HepG2 (cell line): ENCODE measurements around the gene PPP1R7. TPM values are rescaled to one million over a fixed set of nuclear protein-coding genes. Genes with fewer than 3 reads are reported as not detected.

Experiments
- ATAC-seq: fragments of 200-7000 bp; cut with Tn5 transposase; 3 replicates; pipeline ENCODE4 v1.9.1; 2020; ENCODE audit warnings: mild to moderate bottlenecking, moderate library complexity
- BruUV-seq: library from RNA; stranded (reverse); fragments of 400-500 nt; replicated peaks from 2 replicates; lab custom pipeline; 2021; lab: Mats Ljungman, UMichigan
- CTCF ChIA-PET: fragments of 300-600 bp; formaldehyde crosslinking; extraction: SDS; loops from one replicate; lab custom pipeline; 2021; ENCODE audit warnings: low total read pairs, inconsistent platforms, low intra/inter-chr PET ratio; lab: Yijun Ruan, JAX
- POLR2A ChIA-PET: fragments of 350-600 bp; sonication (Branson Sonifier 250); formaldehyde crosslinking; loops from one replicate; lab custom pipeline; 2020; ENCODE audit warnings: antibody characterized with exemption, inconsistent platforms; lab: Yijun Ruan, JAX
- DNase-seq: peaks from one replicate; pipeline ENCODE4 v3.0.0-alpha.2; 2015; ENCODE audit warnings: low spot score
- FAIRE-seq: peaks from 3 replicates; lab custom pipeline; 2011; peaks lifted over from hg19 to GRCh38; lab: Jason Lieb, UNC
- H2AFZ ChIP-seq: one replicate; pipeline ENCODE4 v1.6.1; 2011; ENCODE audit warnings: low read length, inconsistent platforms
- H3K27ac ChIP-seq: fragments of 300-600 bp; 3 replicates; pipeline ENCODE4 v1.8.0; 2011; ENCODE audit warnings: mixed run types, mild to moderate bottlenecking, mixed read lengths, low read length, inconsistent platforms; ENCODE audit not compliant: insufficient read depth; ENCODE audit errors: extremely low read length
- H3K27me3 ChIP-seq, 2 experiments: fragments of 200-600 bp in 1 of 2; 2 replicates in 1 of 2; 3 replicates in 1 of 2; pipeline versions ENCODE4 v1.6.0 to v1.8.0; 2011; ENCODE audit warnings: low read length in 2 of 2, mild to moderate bottlenecking in 2 of 2, moderate library complexity in 2 of 2, inconsistent platforms in 1 of 2; ENCODE audit not compliant: insufficient read depth in 2 of 2, control insufficient read depth in 1 of 2
- H3K36me3 ChIP-seq, 2 experiments: fragments of 200-600 bp in 1 of 2; replicated peaks in 1 of 2; 2 replicates in 1 of 2; 3 replicates in 1 of 2; pipeline versions ENCODE4 v1.5.1 to v1.8.0; 2011; ENCODE audit warnings: low read length in 2 of 2, inconsistent platforms in 1 of 2; ENCODE audit not compliant: insufficient read depth in 2 of 2, control insufficient read depth in 1 of 2
- H3K4me1 ChIP-seq: 2 replicates; pipeline ENCODE4 v1.5.1; 2012; ENCODE audit warnings: low read length, inconsistent platforms; ENCODE audit not compliant: insufficient read depth
- H3K4me2 ChIP-seq: 2 replicates; pipeline ENCODE4 v1.6.0; 2011; ENCODE audit warnings: low read depth, low read length, inconsistent platforms
- H3K4me3 ChIP-seq, 3 experiments: fragments of 200-600 bp in 1 of 3; sonication (generic), shearing (Covaris generic) in 1 of 3; replicated peaks in 1 of 3; 2 replicates each; pipeline ENCODE4 v1.5.1; 2011 to 2016; ENCODE audit warnings: low read length in 3 of 3, inconsistent platforms in 2 of 3, low read depth in 2 of 3, mild to moderate bottlenecking in 2 of 3, control low read depth in 1 of 3, mixed read lengths in 1 of 3; ENCODE audit not compliant: insufficient read depth in 1 of 3
- H3K79me2 ChIP-seq: one replicate; pipeline ENCODE4 v1.6.1; 2011; ENCODE audit warnings: low read length, inconsistent platforms; ENCODE audit not compliant: insufficient read depth
- H3K9ac ChIP-seq: 2 replicates; pipeline ENCODE4 v1.6.0; 2011; ENCODE audit warnings: mild to moderate bottlenecking, low read depth, low read length, inconsistent platforms; ENCODE audit not compliant: insufficient read depth
- H3K9me3 ChIP-seq: 2 replicates; pipeline ENCODE4 v1.5.1; 2012; ENCODE audit warnings: mild to moderate bottlenecking, low read length
- H4K20me1 ChIP-seq: 2 replicates; pipeline ENCODE4 v1.6.0; 2011; ENCODE audit warnings: inconsistent platforms, mild to moderate bottlenecking, low read length, moderate library complexity; ENCODE audit not compliant: insufficient read depth
- BHLHE40 ChIP-seq: IDR thresholded peaks from 2 replicates; pipeline ENCODE4 v1.6.1; 2011; ENCODE audit warnings: low read length, improper control_type of control experiment
- HNRNPLL ChIP-seq: fragments of 200-400 bp; formaldehyde crosslinking; IDR thresholded peaks from 2 replicates; pipeline ENCODE4 v1.6.1; 2017; ENCODE audit warnings: mild to moderate bottlenecking, low read depth, low read length; ENCODE audit not compliant: poor library complexity, severe bottlenecking
- NFE2L1 ChIP-seq: sonication (generic); formaldehyde crosslinking; IDR thresholded peaks from 2 replicates; pipeline ENCODE4 v1.4.0; 2020; ENCODE audit warnings: missing genetic modification reagents, mild to moderate bottlenecking, borderline replicate concordance
- NFIC ChIP-seq: IDR thresholded peaks from 2 replicates; pipeline ENCODE4 v1.6.1; 2012; ENCODE audit warnings: mild to moderate bottlenecking, low read length, inconsistent platforms
- NRL ChIP-seq: sonication (generic); formaldehyde crosslinking; IDR thresholded peaks from 2 replicates; pipeline ENCODE4 v1.5.0; 2020; ENCODE audit warnings: missing genetic modification reagents, mild to moderate bottlenecking, moderate library complexity, borderline replicate concordance
- TP53 ChIP-seq: sonication (generic); formaldehyde crosslinking; conservative IDR thresholded peaks from 2 replicates; pipeline ENCODE4 v1.4.0; 2020; ENCODE audit warnings: missing genetic modification reagents
- WGBS: methylation state at CpG from one replicate; pipeline ENCODE4 v1.1.6; 2017; ENCODE audit warnings: low lambda C conversion rate; 5-methylcytosine and 5-hydroxymethylcytosine counted together
- in situ Hi-C: cut with HindIII; loops from 2 replicates; pipeline ENCODE4 v1.10.0; 2017; ENCODE audit warnings: low pct_unique_long_range_greater_than_20kb; ENCODE audit not compliant: extremely low pct_ligation_motif_present
- intact Hi-C: fragments of 100-400 bp; cut with micrococcal nuclease; formaldehyde crosslinking; loops from one replicate; pipeline ENCODE4 v1.10.0; 2022; ENCODE audit not compliant: unreplicated experiment
- polyA plus RNA-seq, 8 experiments: library from polyadenylated mRNA; depleted of rRNA in 3 of 8; stranded (reverse) in 7 of 8; unstranded in 1 of 8; fragments of >200 nt; fragmentation: Illumina TruSeq in 4 of 8; extraction: Trizol in 4 of 8; gene quantifications; 2 replicates each; pipeline versions ENCODE4 v1.2.1 to v1.2.3, GENCODE V29; 2011 to 2016; ENCODE audit warnings: low read depth in 4 of 8, missing spikeins in 1 of 8, mixed read lengths in 1 of 8; ENCODE audit not compliant: insufficient read depth in 1 of 8
- total RNA-seq, 5 experiments: library from RNA; depleted of rRNA; stranded (reverse); fragments of >200 nt; fragmentation: Illumina TruSeq; extraction: Trizol; gene quantifications; 2 replicates each; pipeline ENCODE4 v1.2.3, GENCODE V29; 2016; ENCODE audit warnings: low read depth in 1 of 5
- TF ChIP-seq, protein P1 (sequence below): IDR thresholded peaks from 2 replicates; pipeline ENCODE4 v1.6.1; 2016; ENCODE audit warnings: missing genetic modification reagents, missing compliant biosample characterization
- TF ChIP-seq, protein P2 (sequence below): sonication (generic); formaldehyde crosslinking; IDR thresholded peaks from 2 replicates; pipeline ENCODE4 v1.8.0; 2022; ENCODE audit warnings: low read depth, missing genetic modification reagents
- TF ChIP-seq, protein P3 (sequence below): sonication (generic); formaldehyde crosslinking; IDR thresholded peaks from 2 replicates; pipeline ENCODE4 v1.4.0; 2020; ENCODE audit warnings: missing genetic modification reagents, borderline replicate concordance
- TF ChIP-seq, protein P4 (sequence below): IDR thresholded peaks from 2 replicates; pipeline ENCODE4 v1.6.1; 2016; ENCODE audit warnings: missing biosample characterization, missing genetic modification reagents, low read depth

Gene PPP1R7
- total and polyA plus RNA-seq, 2 of the 13 experiments (the other 11 are each of a cell fraction or from before 2014, with no cell fraction given), result 33.3 to 67.9 TPM

DNA sequence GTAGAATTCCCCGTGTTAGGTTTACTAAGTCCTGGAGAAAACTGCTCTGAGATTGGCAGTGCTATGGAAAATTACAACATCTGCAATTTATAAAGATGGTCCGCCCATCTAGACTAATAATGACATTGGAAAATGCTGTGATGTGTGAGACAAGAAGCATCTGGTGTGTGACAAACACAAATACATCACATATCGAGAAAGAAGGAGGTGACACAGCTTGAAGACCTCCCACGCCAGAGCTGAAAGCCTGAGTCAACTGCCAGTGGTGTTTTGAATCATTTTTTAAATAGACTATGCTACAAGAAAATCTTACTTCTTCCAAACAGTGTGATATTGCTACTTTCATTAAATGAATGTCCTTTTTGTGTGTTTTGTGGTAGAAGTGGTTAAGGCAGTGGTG is 29.6 kb downstream of the PPP1R7 start:
- no peak for FAIRE-seq
- CTCF ChIA-PET, result no interaction called here
- no TSS peak for BruUV-seq
- Histone ChIP-seq H2AFZ (no peak overlapping the region), H3K27me3 (no peaks in the 10 kb centered on the region), H3K36me3 (peaks cover 6 to 30% of the 10 kb centered on the region in 2 experiments; a peak in 4 of 5 replicates), H3K4me1 (no peaks in the 10 kb centered on the region), H3K4me3 (no peak overlapping the region), H4K20me1 (no peaks in the 10 kb centered on the region), H3K9me3 (no peaks in the 10 kb centered on the region), H3K9ac (no peak overlapping the region), H3K27ac (no peak overlapping the region), H3K4me2 (no peak overlapping the region), H3K79me2 (no peaks in the 10 kb centered on the region)
- TF ChIP-seq NFE2L1, result no peak
- no peak for TF ChIP-seq BHLHE40
- TF ChIP-seq, protein P1, sequence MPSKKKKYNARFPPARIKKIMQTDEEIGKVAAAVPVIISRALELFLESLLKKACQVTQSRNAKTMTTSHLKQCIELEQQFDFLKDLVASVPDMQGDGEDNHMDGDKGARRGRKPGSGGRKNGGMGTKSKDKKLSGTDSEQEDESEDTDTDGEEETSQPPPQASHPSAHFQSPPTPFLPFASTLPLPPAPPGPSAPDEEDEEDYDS (CRISPR knock-in tag), result no peak
- intact Hi-C loops, result no loop called here
- WGBS, result 95% methylated on average over 4 of the region's 4 CpGs
- in situ Hi-C loops, result no loop called here
- no peak for ATAC-seq
- POLR2A ChIA-PET, result no interaction called here
- no peak for DNase-seq

DNA sequence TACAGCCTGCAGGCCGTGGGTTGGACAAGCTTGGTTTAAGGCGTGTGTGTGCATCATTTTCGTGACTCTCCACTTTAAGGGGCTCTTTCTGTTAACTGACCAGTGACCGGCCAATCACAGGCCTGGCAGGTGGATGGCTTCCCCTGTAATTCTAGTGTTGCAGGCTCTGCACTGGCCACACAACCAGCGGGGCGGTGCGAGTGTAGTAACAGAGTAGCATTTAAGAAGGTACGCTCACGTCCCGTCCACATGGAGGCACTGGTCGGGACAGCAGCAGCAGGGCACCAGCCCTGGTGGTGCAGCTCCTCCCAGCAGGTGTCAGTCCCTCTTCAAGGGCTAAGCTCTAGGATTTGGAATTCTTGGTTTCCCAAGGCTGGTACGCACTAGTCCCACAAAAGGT is 30.2 kb downstream of the PPP1R7 start:
- 96% methylated on average over 12 of the region's 12 CpGs for WGBS
- peak; percentile 51; the same call in 2 of the 3 replicates for ATAC-seq
- BruUV-seq, result no TSS peak
- Histone ChIP-seq H3K9me3 (no peaks in the 10 kb centered on the region), H3K4me2 (no peak overlapping the region), H2AFZ (no peak overlapping the region), H3K27ac (no peak overlapping the region), H3K4me1 (no peaks in the 10 kb centered on the region), H4K20me1 (no peaks in the 10 kb centered on the region), H3K4me3 (no peak overlapping the region), H3K36me3 (peaks cover 5 to 26% of the 10 kb centered on the region in 2 experiments; a peak in 4 of 5 replicates), H3K79me2 (no peaks in the 10 kb centered on the region), H3K9ac (no peak overlapping the region), H3K27me3 (no peaks in the 10 kb centered on the region)
- in situ Hi-C loops, result no loop called here
- FAIRE-seq, result no peak
- POLR2A ChIA-PET, result no interaction called here
- DNase-seq, result no peak
- intact Hi-C loops, result no loop called here
- CTCF ChIA-PET, result no interaction called here
- TF ChIP-seq, protein P2, sequence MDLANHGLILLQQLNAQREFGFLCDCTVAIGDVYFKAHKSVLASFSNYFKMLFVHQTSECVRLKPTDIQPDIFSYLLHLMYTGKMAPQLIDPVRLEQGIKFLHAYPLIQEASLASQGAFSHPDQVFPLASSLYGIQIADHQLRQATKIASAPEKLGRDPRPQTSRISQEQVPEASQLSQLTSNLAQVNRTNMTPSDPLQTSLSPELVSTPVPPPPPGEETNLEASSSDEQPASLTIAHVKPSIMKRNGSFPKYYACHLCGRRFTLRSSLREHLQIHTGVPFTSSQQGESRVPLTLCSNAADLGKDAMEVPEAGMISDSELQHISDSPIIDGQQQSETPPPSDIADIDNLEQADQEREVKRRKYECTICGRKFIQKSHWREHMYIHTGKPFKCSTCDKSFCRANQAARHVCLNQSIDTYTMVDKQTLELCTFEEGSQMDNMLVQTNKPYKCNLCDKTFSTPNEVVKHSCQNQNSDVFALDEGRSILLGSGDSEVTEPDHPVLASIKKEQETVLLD (CRISPR knock-in tag), result no peak
- TF ChIP-seq NFIC (no peak), HNRNPLL (no peak), NRL (no peak), TP53 (CRISPR knock-in tag) (no peak)
- TF ChIP-seq, protein P3, sequence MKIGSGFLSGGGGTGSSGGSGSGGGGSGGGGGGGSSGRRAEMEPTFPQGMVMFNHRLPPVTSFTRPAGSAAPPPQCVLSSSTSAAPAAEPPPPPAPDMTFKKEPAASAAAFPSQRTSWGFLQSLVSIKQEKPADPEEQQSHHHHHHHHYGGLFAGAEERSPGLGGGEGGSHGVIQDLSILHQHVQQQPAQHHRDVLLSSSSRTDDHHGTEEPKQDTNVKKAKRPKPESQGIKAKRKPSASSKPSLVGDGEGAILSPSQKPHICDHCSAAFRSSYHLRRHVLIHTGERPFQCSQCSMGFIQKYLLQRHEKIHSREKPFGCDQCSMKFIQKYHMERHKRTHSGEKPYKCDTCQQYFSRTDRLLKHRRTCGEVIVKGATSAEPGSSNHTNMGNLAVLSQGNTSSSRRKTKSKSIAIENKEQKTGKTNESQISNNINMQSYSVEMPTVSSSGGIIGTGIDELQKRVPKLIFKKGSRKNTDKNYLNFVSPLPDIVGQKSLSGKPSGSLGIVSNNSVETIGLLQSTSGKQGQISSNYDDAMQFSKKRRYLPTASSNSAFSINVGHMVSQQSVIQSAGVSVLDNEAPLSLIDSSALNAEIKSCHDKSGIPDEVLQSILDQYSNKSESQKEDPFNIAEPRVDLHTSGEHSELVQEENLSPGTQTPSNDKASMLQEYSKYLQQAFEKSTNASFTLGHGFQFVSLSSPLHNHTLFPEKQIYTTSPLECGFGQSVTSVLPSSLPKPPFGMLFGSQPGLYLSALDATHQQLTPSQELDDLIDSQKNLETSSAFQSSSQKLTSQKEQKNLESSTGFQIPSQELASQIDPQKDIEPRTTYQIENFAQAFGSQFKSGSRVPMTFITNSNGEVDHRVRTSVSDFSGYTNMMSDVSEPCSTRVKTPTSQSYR (CRISPR knock-in tag), result no peak
- TF ChIP-seq, protein P4, sequence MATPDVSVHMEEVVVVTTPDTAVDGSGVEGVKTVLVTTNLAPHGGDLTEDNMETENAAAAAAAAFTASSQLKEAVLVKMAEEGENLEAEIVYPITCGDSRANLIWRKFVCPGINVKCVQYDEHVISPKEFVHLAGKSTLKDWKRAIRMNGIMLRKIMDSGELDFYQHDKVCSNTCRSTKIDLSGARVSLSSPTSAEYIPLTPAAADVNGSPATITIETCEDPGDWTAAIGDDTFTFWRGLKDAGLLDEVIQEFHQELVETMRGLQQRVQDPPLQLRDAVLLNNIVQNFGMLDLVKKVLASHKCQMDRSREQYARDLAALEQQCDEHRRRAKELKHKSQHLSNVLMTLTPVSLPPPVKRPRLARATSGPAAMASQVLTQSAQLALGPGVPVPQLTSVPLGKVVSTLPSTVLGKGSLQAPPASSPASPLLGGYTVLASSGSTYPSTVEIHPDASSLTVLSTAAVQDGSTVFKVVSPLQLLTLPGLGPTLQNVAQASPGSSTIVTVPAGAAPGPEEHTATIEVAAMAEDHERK (CRISPR knock-in tag), result no peak
